Fibroblast of pulmonary artery (primary cell): ENCODE measurements around the gene ANO8.
"Not testable (repeated sequence)": the region's sequence is repeated elsewhere in the genome, so short reads cannot be mapped to it uniquely, and the experiment has no call there.

Experiments
- DNase-seq: peaks from one replicate; pipeline ENCODE4 v3.0.0-alpha.2; 2010; ENCODE audit warnings: low read depth
- H3K4me3 ChIP-seq: replicated peaks from 2 replicates; pipeline ENCODE4 v1.5.1; 2011; ENCODE audit warnings: low read depth, mild to moderate bottlenecking, control low read depth, low read length, moderate library complexity
- TF ChIP-seq, protein P1 (sequence below): IDR thresholded peaks from 2 replicates; pipeline ENCODE4 v1.5.1; 2011; ENCODE audit warnings: mild to moderate bottlenecking, control low read depth, low read length, inconsistent platforms; ENCODE audit errors: missing control alignments

ANO8 gene

DNA sequence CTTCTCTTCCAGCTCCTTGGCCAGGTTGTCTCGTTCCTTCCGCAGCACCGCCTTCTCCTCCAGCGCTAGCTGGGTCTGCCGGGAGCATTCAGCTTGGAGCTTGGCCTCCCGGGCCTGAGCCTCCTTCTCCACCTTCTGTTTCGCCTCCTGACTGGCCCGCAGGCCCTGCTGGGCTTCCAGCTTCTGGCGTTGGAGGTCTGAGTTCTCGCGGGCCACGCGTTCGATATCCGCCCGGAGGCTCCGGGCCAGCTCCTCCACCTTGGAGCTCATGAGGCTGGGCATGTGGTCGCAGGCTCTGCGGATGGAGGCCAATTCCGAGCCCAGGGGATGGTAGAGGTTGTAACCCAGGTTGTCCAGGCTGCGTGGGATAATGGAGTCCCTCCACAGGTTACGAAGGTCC is 30.7 kb upstream of the ANO8 start:
- no peak for DNase-seq
- TF ChIP-seq, protein P1, sequence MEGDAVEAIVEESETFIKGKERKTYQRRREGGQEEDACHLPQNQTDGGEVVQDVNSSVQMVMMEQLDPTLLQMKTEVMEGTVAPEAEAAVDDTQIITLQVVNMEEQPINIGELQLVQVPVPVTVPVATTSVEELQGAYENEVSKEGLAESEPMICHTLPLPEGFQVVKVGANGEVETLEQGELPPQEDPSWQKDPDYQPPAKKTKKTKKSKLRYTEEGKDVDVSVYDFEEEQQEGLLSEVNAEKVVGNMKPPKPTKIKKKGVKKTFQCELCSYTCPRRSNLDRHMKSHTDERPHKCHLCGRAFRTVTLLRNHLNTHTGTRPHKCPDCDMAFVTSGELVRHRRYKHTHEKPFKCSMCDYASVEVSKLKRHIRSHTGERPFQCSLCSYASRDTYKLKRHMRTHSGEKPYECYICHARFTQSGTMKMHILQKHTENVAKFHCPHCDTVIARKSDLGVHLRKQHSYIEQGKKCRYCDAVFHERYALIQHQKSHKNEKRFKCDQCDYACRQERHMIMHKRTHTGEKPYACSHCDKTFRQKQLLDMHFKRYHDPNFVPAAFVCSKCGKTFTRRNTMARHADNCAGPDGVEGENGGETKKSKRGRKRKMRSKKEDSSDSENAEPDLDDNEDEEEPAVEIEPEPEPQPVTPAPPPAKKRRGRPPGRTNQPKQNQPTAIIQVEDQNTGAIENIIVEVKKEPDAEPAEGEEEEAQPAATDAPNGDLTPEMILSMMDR: no peak

DNA sequence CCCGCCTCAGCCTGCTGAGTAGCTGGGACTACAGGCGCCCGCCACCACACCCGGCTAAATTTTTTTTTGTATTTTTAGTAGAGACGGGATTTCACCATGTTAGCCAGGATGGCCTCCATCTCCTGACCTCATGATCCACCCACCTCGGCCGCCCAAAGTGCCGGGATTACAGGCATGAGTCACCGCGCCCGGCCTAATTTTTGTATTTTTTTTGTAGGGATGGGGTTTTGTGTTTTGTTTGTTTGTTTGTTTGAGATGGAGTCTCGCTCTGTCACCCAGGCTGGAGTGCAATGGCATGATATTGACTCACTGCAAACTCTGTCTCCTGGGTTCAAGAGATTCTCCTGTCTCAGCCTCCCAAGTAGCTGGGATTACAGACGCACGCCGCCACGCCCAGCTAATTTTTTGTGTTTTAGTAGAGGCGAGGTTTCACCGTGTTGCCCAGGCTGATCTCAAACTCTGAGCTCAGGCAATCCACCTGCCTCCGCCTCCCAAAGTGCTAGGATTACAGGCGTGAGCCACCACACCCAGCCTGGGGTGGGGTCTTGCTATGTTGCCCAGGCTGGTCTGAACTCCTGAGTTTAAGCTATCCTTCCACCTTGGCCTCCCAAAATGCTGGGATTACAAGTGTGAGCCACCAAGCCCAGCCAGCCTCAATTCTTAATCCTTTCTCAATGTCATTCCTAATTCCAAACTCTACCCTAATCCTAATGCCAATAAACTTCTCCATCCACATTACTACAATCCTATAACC is 29.4 kb upstream of the ANO8 start:
- H3K4me3 ChIP-seq, DNase-seq: not testable (repeated sequence)

More for the DNA sequence above, 30.7 kb upstream of the ANO8 start:
- H3K4me3 ChIP-seq: no peak overlapping the region

DNA sequence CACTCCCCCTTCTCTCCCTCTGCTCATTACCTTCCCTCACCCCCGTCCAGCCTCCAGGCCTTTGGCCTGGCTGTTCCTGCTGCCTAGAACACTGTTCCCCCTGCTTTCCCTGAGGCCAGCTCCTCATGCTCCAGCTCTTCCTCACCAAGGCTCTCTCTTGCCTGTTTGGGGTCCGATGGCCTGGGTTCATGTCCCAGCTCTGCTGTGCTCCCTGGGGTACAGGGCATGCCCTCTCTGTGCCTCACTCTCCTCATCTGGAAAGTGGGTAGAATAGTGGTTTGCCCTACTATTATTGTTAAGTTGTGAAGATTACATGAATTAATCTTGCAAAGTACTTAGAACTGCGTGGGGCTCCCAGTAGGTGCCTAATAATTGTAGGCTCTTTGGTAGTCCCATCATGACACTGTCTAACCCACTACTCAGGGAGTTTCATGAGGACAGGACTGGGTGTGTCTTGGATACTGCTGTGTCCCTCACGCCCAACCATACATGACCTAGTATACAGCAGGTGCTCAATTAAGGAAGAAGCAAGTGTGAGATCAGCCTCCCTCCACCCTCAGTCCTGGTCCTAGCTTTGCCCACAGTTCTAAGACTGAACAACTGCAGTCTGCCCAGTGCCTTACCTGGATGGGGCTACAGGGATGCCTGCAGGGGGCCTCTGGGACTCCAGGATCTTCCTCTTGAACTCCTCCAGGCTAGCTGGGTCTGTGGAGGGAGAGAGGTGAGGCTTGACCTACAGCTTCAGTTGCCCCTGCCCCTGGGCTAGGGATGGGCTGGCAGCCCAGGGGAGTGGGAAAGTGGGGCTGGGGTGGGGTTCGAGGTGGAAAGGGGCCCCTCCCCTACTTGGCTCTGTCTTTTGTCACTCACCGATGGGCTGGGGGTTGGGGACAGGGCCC is 25.5 kb upstream of the ANO8 start:
- H3K4me3 ChIP-seq: no peak overlapping the region
- TF ChIP-seq, protein P1: no peak
- DNase-seq: no peak

DNA sequence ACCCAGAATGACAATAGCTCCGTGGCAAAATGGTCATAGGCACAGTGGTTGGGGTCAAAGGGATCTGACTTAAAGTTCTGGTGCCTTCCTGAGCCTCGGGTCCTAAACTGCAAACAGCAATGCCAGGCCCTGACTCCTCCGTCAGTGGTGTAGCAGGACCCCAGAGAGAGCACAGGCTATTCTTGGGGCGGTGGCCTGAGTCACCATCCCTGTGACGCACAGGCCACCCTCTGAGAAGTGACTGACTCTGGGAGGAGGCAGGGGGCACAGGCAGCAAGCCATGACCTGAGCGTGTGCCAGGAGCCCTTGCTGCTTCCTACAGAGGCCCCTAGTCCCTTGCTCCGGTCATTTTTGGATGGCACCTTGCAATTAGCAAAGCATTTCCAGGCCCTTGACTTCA is 23.7 kb upstream of the ANO8 start:
- H3K4me3 ChIP-seq: no peak overlapping the region
- TF ChIP-seq, protein P1: no peak
- DNase-seq: no peak

DNA sequence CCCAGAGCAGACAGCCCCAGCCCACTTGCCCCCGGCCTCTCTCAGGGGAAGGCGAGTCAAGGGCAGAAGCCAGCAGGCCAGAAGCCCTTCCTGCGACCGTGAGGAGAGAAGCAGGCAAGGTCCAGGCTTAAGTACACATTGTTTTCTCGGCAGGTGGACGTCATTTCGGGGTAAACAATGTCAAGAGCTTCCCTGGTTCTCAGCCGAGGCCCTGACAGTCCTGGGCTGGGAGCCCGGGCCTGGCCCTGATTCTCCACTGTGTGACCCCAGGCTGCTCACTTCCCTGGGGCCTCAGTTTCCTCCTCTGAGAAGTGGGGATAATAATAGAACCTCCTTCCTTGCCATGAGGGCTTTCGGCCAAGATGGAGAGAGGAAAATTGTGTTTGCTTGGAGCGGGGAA is 23.1 kb upstream of the ANO8 start:
- no peak for DNase-seq
- no peak overlapping the region for H3K4me3 ChIP-seq
- TF ChIP-seq, protein P1: no peak

DNA sequence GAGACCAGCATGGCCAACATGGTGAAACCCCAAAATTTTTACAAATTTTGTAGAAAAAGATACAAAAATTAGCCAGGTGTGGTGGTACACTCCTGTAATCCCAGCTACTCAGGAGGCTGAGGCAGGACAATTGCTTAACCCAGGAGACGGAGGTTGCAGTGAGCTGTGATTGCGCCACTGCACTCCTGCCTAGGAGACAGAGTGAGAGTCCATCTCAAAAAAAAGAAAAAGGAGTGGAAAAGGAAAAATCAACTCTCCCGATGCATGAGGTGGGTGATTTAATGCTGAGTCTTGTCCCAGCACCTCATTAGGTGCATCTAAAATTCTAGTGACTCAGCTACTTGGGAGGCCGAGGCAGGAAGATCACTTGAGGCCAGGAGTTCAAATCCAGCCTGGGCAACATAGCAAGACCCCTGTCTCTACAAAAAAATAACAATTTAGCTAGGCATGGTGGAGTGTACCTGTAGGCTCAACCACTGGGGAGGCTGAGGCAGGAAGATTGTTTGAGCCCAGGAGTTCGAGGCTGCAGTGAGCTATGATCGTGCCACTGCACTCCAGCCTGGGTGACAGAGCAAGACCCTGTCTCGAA is 22.5 kb upstream of the ANO8 start:
- H3K4me3 ChIP-seq: no peak overlapping the region
- no peak for DNase-seq
- TF ChIP-seq, protein P1: no peak

DNA sequence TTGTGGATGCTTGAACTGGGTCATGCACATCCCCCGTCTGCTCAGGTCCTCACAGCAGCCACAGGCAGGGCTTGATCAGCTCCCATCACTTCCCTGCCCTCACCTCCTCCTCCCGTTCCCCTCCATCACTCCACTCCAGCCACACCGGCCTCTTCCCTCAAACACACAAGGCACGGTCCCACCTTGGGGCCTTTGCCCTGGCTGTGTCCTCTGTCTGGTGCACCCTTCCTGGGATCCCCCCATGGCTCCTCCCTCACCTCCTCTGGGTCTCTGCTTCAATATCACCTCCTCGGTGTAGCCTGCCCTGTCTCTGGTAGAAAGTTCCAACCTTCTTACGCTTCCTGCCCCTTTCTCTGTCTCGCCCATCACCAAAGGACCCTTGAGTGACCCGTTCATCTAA is 18.7 kb upstream of the ANO8 start:
- no peak for DNase-seq
- H3K4me3 ChIP-seq: no peak overlapping the region
- TF ChIP-seq, protein P1: no peak
